Brain microvascular endothelial cell (primary cell): Measurements from ENCODE around the gene PACSIN2.

Experiments
- DNase-seq: peaks from one replicate; pipeline ENCODE4 v3.0.0-alpha.2; 2020
- H3K27ac ChIP-seq: fragments of 250-450 bp; sonication (Bioruptor Pico); 2 replicates; pipeline ENCODE4 v1.5.1; 2020; ENCODE audit warnings: mild to moderate bottlenecking, moderate library complexity
- H3K27me3 ChIP-seq: fragments of 250-450 bp; sonication (Bioruptor Pico); replicated peaks from 2 replicates; pipeline ENCODE4 v1.5.1; 2020; ENCODE audit warnings: mild to moderate bottlenecking
- H3K36me3 ChIP-seq: fragments of 250-450 bp; sonication (Bioruptor Pico); replicated peaks from 2 replicates; pipeline ENCODE4 v1.5.1; 2020; ENCODE audit warnings: mild to moderate bottlenecking
- H3K4me3 ChIP-seq: 2 replicates; pipeline ENCODE4 v1.5.1; 2011; ENCODE audit warnings: low read depth, mild to moderate bottlenecking, control low read depth, low read length, moderate library complexity
- CTCF ChIP-seq: IDR thresholded peaks from 2 replicates; pipeline ENCODE4 v1.5.1; 2011; ENCODE audit warnings: low read depth, mild to moderate bottlenecking, moderate library complexity, low read length, control low read depth, inconsistent platforms; ENCODE audit errors: missing control alignments
- in situ Hi-C: cut with HindIII; loops from 2 replicates; pipeline ENCODE4 v1.10.0; 2017; ENCODE audit warnings: low sequenced_read_pairs, low pct_ligation_motif_present

PACSIN2 gene

DNA sequence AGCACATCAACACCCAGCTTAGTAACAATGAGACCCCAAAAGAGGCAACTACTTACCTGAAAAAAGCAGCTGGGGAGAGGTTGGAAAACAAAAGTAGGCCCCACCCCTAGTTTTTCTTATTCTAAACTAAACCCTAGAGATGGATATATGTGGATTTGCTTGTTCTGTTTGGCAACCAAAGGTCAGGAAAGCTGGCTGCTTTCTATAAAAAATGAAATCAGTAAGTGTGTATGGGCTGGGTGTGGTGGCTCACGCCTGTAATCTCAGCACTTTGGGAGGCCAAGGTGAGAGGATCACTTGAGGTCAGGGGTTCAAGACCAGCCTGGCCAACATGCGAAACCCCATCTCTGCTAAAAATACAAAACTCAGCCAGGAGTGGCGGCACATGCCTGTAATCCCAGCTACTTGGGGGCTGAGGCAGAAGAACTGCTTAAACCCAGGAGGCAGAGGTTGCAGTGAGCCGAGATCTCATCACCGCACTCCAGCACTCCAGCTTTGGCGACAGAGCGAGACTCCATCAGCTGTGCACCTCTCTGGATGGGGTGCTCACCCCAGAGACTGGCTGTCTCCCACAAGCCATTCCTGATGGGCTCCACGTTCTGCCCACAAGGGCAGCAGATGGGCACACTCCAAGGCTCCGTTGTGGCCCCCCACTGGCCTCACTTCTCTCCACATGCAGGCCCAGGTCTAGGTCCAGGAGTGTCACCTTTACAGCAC lies 30.0 kb downstream of the PACSIN2 start:
- no peak for TF ChIP-seq CTCF
- H3K27me3 ChIP-seq = no peaks in the 10 kb centered on the region
- no peak overlapping the region for H3K27ac ChIP-seq
- no peak for DNase-seq
- in situ Hi-C loops = no loop called here
- no peak overlapping the region for H3K4me3 ChIP-seq
- H3K36me3 ChIP-seq = no peaks in the 10 kb centered on the region

- in situ Hi-C loops = no loop called here
- Histone ChIP-seq H3K36me3 (no peaks in the 10 kb centered on the region), H3K27me3 (no peaks in the 10 kb centered on the region), H3K4me3 (no peak overlapping the region), H3K27ac (no peak overlapping the region)
- no peak for TF ChIP-seq CTCF
- DNase-seq = no peak
Observed at GRCh38 chr22:42984397-42984796, 30.6 kb downstream of the PACSIN2 start.

GRCh38 chr22:42983470-42983869 lies 31.5 kb downstream of the PACSIN2 start:
- TF ChIP-seq CTCF = no peak
- DNase-seq = no peak
- Histone ChIP-seq H3K27ac (no peak overlapping the region), H3K4me3 (no peak overlapping the region), H3K36me3 (no peaks in the 10 kb centered on the region), H3K27me3 (no peaks in the 10 kb centered on the region)
- in situ Hi-C loops = no loop called here

- no peak overlapping the region for H3K27ac ChIP-seq
- in situ Hi-C loops = no loop called here
- no peak for DNase-seq
- TF ChIP-seq CTCF = no peak
- no peak overlapping the region for H3K4me3 ChIP-seq
- H3K36me3 ChIP-seq = no peaks in the 10 kb centered on the region
- no peaks in the 10 kb centered on the region for H3K27me3 ChIP-seq
Observed at GRCh38 chr22:42979606-42980005, 35.3 kb downstream of the PACSIN2 start.

DNA sequence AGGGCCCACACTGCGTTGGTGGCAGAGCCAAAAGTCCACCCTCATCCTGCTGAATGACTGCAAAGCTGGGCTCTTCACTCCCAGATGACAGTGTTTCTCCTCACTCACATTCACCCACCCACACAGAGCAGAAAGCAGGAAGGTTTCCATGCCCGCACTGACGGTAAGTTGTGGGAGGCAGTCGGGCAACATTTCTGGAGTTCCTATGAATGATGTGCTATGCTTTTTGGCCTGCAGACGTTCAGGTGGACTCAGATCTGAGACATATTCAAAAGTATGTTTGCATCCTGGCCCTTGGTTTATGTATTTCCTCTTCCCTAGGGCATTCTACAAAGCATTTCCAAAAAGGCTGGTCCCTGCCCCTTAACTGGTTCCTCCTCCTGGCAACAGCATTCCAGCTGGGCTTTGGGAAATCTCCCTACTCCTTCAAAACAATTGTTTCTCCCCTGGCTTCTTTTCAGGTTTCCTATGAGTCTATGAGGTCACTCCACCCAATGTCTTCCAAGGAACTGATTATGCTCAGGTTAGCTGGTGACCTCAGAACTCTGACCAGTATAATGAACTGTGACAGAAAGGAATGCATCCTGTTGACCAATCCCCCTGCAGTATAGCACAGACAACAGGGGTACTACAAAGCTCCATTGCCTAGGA lies 36.4 kb downstream of the PACSIN2 start:
- no peak overlapping the region for H3K4me3 ChIP-seq
- TF ChIP-seq CTCF = no peak
- no peak overlapping the region for H3K27ac ChIP-seq
- no peak for DNase-seq
- no peaks in the 10 kb centered on the region for H3K36me3 ChIP-seq
- H3K27me3 ChIP-seq = no peaks in the 10 kb centered on the region
- in situ Hi-C loops = no loop called here
